Activated naive CD4-positive, alpha-beta T cell treated with anti-CD3 and anti-CD28 coated beads, Interleukin-2, amount 50 U/mL, for 72 hours (primary cell): ENCODE results near the gene H1-8. TPM values are rescaled to one million over a fixed set of nuclear protein-coding genes. Genes with fewer than 3 reads are reported as not detected.

ENCODE experiments used
- ATAC-seq, 2 donors: fragments of 150-1000 bp; cut with Tn5 transposase; 2 replicates each; pipeline ENCODE4 v1.10.0; 2021; ENCODE audit warnings: mild to moderate bottlenecking in 2 of 2, moderate library complexity in 2 of 2
- DNase-seq, 2 donors: peaks; one replicate each; pipeline ENCODE4 v3.0.0; 2021 to 2022; ENCODE audit warnings: low spot score in 2 of 2
- H3K27ac Mint-ChIP-seq, 2 donors: one replicate each; pipeline ENCODE4 v1.8.0; 2022; ENCODE audit warnings: mild to moderate bottlenecking in 2 of 2, mixed read lengths in 2 of 2
- H3K36me3 Mint-ChIP-seq, 2 donors: one replicate each; pipeline ENCODE4 v1.8.0; 2022; ENCODE audit warnings: mixed read lengths in 2 of 2
- H3K9me3 Mint-ChIP-seq, 2 donors: one replicate each; pipeline ENCODE4 v1.8.0; 2022; ENCODE audit warnings: mixed read lengths in 2 of 2
- total RNA-seq, 2 donors: library from RNA; stranded (reverse); gene quantifications; one replicate each; pipeline ENCODE4 v1.2.3, GENCODE V29; 2022

The H1-8 gene
- total RNA-seq, 2 donors from 2014 or later: not detected

DNA sequence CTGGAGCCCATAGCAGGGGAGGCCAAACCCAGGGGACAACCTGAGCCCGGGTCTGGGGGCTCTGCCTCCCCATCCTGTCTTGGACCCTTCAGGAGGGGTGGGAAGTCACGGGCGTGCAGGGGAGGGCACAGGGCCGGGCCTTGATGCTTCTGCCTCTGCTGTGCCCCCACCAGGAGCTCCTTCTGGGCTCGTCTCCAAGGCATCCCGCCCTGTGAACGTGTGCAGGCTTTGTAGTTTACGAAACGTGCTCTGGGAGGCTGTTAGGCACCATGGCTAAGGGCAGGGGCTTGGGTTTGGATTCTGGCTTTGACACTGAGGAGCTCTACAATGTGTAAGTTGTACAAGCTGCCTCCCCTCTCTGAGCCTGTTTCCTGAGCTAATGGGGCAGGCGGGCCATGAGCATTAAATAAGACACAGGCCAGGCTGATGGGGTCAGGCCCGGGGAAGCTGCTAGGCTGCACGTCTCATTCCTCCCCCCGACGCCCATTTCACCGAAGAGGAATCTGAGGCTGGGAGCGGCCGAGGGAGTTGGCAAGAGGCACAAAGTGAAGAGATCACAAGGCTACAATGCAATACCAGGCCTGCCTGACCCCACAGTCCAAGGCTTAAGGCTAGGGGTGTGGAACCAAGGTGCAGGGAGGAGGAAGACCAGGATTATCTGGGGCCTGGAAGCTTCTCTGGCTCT, 43.9 kb downstream of the H1-8 start:
- DNase-seq (no peak), ATAC-seq (no peak)
- Mint-ChIP-seq H3K27ac (no peak overlapping the region), H3K9me3 (no peaks in the 10 kb centered on the region), H3K36me3 (no peaks in the 10 kb centered on the region)

DNA sequence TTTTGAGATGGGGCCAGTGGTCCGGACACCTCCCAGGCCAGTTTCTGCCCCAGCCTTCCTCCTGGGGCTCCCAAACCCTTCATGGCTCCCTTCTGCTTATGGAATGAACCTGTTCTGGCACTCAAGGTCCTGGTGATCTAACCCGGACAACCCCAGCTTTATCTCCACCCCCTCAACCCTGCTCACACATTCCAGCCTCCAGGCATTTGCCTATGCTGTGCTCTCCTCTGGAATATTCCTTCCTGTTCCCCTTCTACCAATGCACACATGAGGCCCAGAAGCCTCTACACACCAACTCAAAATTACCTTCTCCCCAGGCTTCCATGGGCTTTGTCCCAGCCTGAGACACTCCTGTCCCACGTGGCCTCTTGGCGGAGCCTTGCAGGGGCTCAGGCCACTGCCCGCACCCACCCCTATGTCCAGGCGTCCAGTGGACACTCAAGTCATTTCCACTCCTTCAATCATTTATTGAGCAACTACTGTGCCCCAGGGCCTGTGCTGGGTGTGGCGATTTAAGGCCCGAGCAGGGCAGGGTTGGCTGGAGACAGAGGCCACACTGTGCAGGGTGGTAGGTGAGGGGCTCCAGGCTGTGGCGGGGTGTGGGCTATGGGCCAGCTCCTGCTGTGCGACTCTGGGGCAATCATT, 44.7 kb downstream of the H1-8 start:
- ATAC-seq: no peak
- Mint-ChIP-seq H3K9me3 (no peaks in the 10 kb centered on the region), H3K27ac (peak overlapping the region in 1 of 2 donors; percentile 57), H3K36me3 (no peaks in the 10 kb centered on the region)
- no peak for DNase-seq

DNA sequence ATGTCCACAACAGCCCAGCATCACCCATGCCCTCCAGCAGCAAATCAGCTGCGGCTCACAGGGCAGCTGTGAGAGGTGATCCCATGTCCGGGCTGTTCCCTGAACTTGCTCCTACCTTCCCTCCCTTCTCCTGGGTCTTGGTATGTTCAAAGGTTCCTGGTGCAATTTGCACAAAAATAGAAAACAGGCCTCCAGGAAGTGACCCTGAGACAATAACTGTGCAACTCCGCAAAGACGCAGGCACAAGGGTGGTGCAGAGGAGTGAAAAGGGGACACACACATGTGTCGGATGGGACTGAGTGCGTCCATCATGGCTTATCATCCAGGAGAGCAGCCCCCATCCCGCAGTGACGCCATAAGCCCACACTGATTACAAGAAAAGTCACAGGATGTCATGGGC, 47.2 kb downstream of the H1-8 start:
- Mint-ChIP-seq H3K36me3 (no peaks in the 10 kb centered on the region), H3K27ac (no peak overlapping the region), H3K9me3 (no peaks in the 10 kb centered on the region)
- ATAC-seq: no peak
- no peak for DNase-seq

- no peak for ATAC-seq
- H3K27ac Mint-ChIP-seq: no peak overlapping the region
- no peak for DNase-seq
- H3K36me3 Mint-ChIP-seq: no peaks in the 10 kb centered on the region
- no peaks in the 10 kb centered on the region for H3K9me3 Mint-ChIP-seq
Observed at GRCh38 chr3:129591932-129592331, 49.0 kb downstream of the H1-8 start.

DNA sequence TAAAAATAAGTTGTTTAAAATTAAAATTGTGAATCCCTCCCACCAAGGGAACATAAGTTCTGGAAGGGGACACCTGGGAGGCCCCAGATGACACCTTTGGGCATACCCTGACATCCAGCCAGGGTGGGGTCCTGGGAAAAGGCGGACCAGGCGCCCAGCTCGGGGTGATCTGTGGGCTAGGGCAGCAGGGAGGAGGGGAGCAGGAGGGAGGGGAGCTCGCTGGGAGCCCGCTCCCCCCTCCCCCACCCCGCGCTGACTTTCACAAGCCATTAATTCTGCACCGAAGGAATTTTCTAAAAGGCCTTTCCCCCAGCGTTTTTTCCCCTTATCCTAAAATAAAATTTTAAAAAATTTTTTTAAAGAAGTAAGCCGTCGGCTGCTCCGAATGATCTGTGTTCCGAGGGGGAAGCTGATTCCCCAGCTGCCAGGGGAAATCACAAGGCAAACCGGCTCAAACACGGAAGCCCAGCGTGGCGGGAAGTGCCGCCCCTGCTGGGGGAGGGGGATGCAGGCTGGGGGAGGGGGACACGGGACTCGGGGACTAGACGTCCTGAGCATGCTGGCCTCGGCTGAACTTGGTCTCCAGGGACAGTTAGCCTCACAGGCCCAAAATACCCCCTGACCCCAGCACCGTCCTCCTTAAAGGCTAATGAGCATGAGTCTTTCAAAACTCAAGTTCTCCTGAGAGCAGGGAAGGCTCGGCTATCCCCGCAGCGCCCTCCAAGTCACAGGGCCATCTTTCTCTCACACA, 49.6 kb downstream of the H1-8 start:
- no peaks in the 10 kb centered on the region for H3K9me3 Mint-ChIP-seq
- ATAC-seq (no peak), DNase-seq (no peak)
- H3K36me3 Mint-ChIP-seq: no peaks in the 10 kb centered on the region
- H3K27ac Mint-ChIP-seq: no peak overlapping the region

DNA sequence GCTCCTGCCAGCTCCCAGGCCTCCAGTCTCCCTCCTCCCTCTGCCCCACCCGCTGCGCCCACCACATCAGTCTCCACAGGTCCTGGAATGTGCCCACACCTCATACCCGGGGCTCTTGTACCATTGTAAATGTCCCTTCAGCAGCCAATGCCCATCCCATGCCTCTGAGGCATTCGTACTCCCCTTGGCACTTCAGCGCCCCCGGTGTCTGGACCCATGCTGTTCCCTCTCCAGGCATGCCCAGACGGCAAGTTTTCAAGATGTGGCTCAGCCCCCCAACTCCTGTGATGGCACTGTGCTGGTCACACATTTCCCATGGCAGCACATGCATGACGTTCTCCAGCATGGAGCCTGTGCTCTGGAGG, 50.2 kb downstream of the H1-8 start:
- no peak for DNase-seq

GRCh38 chr3:129593595-129594339, 50.8 kb downstream of the H1-8 start:
- Mint-ChIP-seq H3K9me3 (no peaks in the 10 kb centered on the region), H3K27ac (peak overlapping the region; percentile 11 to 51), H3K36me3 (no peaks in the 10 kb centered on the region)
- ATAC-seq (peak; percentile 84 to 88), DNase-seq (peak; percentile 65 to 83)

More for the DNA sequence above, 50.2 kb downstream of the H1-8 start:
- Mint-ChIP-seq H3K36me3 (no peaks in the 10 kb centered on the region), H3K27ac (peak overlapping the region in 1 of 2 donors; percentile 11), H3K9me3 (no peaks in the 10 kb centered on the region)
- peak in 1 of 2 donors; percentile 14 for ATAC-seq

DNA sequence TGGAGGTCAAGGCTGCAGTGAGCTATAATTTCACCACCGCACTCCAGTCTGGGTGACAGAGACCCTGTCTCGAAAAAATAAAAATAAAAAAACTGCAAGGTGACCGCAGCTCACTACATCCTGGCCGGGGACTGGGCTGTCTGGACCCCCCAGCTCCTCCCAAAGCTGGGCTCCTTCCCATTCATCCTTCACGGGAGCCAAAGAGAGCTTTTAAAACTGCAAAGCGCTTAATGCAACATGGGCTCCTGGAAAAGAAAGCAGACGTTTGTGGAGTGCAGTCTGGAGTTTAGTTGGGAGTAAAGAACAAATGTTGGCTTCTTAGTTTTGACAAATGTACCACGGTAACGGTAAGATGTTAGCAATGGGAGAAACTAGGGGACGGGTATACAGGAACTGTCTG, 51.4 kb downstream of the H1-8 start:
- DNase-seq: no peak
- Mint-ChIP-seq H3K9me3 (no peaks in the 10 kb centered on the region), H3K36me3 (no peaks in the 10 kb centered on the region), H3K27ac (no peak overlapping the region)
- no peak for ATAC-seq

- no peaks in the 10 kb centered on the region for H3K9me3 Mint-ChIP-seq
- ATAC-seq (no peak), DNase-seq (no peak)
- no peaks in the 10 kb centered on the region for H3K36me3 Mint-ChIP-seq
- H3K27ac Mint-ChIP-seq: no peak overlapping the region
Observed at GRCh38 chr3:129594907-129595390, 52.0 kb downstream of the H1-8 start.

DNA sequence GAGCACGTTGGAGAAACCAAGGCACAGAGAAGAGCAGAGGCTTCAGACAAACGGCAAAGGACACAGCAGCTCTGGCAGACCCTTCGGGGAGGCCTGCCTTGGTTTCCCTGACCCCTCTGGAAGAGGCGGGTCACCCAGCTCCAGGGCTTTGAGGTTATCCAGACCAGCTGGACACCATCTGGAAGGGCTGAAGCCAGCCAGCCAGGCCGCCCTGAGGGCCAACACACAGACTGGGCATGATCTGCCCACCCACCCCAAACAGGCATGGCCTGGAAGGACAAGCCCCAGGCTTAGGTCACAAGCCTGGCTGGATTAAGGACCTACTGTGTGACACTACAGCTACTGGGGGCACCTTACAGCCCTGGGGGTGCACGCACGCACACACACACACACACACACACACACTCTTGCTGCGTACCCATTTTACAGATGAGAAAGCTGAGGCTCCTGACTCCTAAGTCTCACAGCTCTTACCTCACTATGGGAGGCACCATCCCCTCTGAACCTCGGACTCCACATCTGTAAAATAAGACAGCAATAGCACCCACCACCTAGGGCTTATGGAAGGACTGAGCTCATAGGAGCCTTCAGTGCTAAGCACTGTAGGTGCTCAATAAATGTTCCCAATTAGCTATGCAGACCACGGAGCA, 52.7 kb downstream of the H1-8 start:
- ATAC-seq (no peak), DNase-seq (no peak)
- H3K36me3 Mint-ChIP-seq: no peaks in the 10 kb centered on the region
- H3K27ac Mint-ChIP-seq: no peak overlapping the region
- no peaks in the 10 kb centered on the region for H3K9me3 Mint-ChIP-seq

GRCh38 chr3:129596194-129597086, 53.5 kb downstream of the H1-8 start:
- Mint-ChIP-seq H3K27ac (no peak overlapping the region), H3K9me3 (no peaks in the 10 kb centered on the region), H3K36me3 (no peaks in the 10 kb centered on the region)
- no peak for DNase-seq
- no peak for ATAC-seq

DNA sequence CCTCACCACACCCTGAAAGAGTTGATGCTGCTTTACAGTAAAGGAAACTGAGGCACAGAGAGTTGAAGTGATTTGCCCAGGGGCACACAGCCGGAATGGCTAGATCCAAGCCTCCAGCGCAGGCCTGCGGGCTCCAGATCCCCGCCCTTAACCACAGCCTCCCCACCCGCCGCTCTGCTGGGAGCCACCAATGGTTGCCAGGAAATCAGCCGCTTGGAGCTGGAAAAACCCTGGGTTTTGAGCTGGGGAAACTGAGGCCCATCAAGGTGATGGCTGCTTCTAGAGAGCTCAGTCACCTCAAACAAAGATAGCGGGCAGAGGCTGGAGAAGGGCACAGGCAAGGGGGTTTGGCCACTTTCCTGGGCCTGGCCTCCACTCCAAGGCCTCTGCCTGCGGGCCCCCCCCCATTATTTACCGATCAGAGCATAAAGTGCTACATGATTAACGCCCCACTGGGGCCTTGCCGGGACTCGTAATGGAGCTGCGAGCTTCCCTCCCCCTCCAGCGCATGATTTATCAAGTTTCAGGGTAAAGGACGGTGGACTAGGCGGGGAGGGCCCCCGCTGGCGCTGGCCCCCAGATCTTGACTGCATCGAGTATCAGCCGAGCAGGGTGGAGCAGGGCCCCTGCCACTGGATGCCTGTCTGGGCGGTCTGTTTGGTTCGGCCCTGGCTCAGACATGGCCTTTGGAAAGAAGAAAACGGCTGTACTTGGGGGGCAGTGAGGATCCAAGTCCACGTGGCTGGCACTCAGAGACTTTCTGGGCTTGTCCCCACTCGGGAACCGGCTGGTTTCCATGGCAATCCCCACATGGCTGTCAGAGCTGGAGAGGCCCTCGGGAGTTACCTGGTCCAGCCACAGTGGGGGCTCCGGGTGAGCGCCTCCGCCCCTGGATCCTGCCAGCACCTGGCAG, 54.4 kb downstream of the H1-8 start:
- Mint-ChIP-seq H3K27ac (no peak overlapping the region), H3K36me3 (no peaks in the 10 kb centered on the region), H3K9me3 (no peaks in the 10 kb centered on the region)
- ATAC-seq (no peak), DNase-seq (no peak)

DNA sequence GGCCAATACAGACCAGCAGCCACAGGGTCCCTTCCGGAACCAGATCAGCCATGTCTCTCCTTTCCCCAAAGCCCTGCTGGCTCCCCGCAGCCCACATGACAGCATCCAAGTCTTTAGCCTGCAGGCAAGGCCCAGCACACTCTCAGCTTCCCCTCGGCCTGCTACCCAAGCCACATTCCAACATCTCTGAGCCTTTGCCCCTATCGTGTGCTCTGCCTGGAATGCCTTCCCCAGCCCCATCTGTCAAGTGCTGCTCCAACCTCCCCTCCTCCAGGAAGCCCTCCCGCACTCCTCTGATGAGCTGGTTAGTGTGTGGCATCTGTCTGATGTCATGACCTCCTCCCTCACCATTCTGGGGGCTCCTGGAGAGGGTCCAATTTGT, 55.0 kb downstream of the H1-8 start:
- DNase-seq: no peak
- ATAC-seq: no peak
- H3K36me3 Mint-ChIP-seq: no peaks in the 10 kb centered on the region
- no peaks in the 10 kb centered on the region for H3K9me3 Mint-ChIP-seq
- no peak overlapping the region for H3K27ac Mint-ChIP-seq

DNA sequence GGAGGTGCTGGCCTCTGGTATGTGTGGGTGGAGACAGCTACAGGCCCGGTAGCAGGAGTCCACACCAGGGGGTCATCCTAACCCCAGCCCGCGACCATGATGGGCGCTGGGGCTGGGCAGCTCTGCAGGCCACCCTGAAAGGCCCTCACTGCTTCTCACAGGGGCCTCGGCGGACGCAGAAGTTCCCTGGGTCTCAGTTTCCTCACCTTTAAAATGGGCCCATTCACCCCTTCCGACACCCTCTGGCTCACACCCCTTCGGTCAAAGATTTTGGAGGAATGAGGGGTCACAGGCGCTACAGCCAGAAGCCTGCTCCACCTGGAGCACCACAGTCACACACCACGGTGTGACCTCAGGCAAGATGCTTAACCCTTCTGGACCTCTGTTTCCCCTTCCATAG, 55.5 kb downstream of the H1-8 start:
- Mint-ChIP-seq H3K36me3 (no peaks in the 10 kb centered on the region), H3K9me3 (no peaks in the 10 kb centered on the region), H3K27ac (no peak overlapping the region)
- no peak for DNase-seq
- ATAC-seq: no peak

DNA sequence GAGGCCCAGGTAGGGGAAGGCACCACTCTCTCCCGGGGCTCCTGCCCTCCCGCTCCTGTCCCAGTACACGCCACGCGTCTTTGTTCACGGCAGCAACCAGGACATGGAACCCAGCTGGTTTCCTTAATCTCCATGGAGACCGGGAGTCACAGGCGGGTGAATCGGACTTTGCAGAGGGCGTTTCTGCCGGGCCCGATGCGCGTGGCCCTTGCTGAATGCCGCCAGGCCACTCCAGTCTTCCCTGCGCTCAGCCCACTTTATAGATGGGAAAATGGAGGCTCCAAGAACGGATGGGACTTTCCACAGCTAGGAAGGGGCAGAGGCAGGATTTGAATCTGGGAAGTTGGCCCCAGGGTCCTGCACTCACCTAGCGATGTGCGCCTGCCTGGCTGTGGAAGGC, 56.1 kb downstream of the H1-8 start:
- no peaks in the 10 kb centered on the region for H3K36me3 Mint-ChIP-seq
- ATAC-seq (no peak), DNase-seq (no peak)
- H3K9me3 Mint-ChIP-seq: no peaks in the 10 kb centered on the region
- no peak overlapping the region for H3K27ac Mint-ChIP-seq
